Neural cell (in vitro differentiated cells): ENCODE results near the gene ABHD8. TPM values are rescaled to one million over a fixed set of nuclear protein-coding genes. Genes with fewer than 3 reads are reported as not detected.

Experiments
- H2AFZ ChIP-seq: fragments of 200-600, 300-800 bp; sonication (generic), shearing (Covaris generic); 2 replicates; pipeline ENCODE4 v1.6.0; 2014; ENCODE audit warnings: low read depth, mild to moderate bottlenecking, antibody characterized with exemption, low read length, moderate library complexity
- H3F3A ChIP-seq: fragments of 200-600 bp; shearing (Covaris generic); 2 replicates; pipeline ENCODE4 v1.6.1; 2016; ENCODE audit warnings: mild to moderate bottlenecking, moderate library complexity, mixed read lengths, antibody characterized with exemption, low read length; ENCODE audit not compliant: insufficient read depth, poor library complexity, severe bottlenecking
- H3K27ac ChIP-seq: fragments of 200-600, 300-800 bp; sonication (generic), shearing (Covaris generic); 2 replicates; pipeline ENCODE4 v1.5.1; 2014; ENCODE audit warnings: mild to moderate bottlenecking, low read length, moderate library complexity
- H3K27me3 ChIP-seq: fragments of 300-800, 200-600 bp; sonication (generic), shearing (Covaris generic); 2 replicates; pipeline ENCODE4 v1.6.0; 2014; ENCODE audit warnings: mild to moderate bottlenecking, low read depth, low read length, moderate library complexity; ENCODE audit not compliant: insufficient read depth
- H3K36me3 ChIP-seq: fragments of 300-800, 200-600 bp; sonication (generic), shearing (Covaris generic); 2 replicates; pipeline ENCODE4 v1.5.1; 2014; ENCODE audit warnings: mild to moderate bottlenecking, antibody characterized with exemption, low read length, moderate library complexity; ENCODE audit not compliant: insufficient read depth
- H3K4me2 ChIP-seq: fragments of 300-800, 200-600 bp; sonication (generic), shearing (Covaris generic); 2 replicates; pipeline ENCODE4 v1.6.0; 2014; ENCODE audit warnings: mild to moderate bottlenecking, low read length
- H3K4me3 ChIP-seq: fragments of 300-800, 200-600 bp; sonication (generic), shearing (Covaris generic); 2 replicates; pipeline ENCODE4 v1.5.1; 2014; ENCODE audit warnings: mild to moderate bottlenecking, low read length, moderate library complexity
- H3K79me2 ChIP-seq: fragments of 200-600 bp; shearing (Covaris generic); replicated peaks from 2 replicates; pipeline ENCODE4 v1.6.0; 2014; ENCODE audit warnings: mild to moderate bottlenecking, low read length, moderate library complexity; ENCODE audit not compliant: insufficient read depth
- H3K9ac ChIP-seq: fragments of 300-800, 200-600 bp; sonication (generic), shearing (Covaris generic); 2 replicates; pipeline ENCODE4 v1.6.1; 2016; ENCODE audit warnings: mild to moderate bottlenecking, low read length, mixed read lengths
- H3K9me2 ChIP-seq: fragments of 200-600 bp; shearing (Covaris generic); 2 replicates; pipeline ENCODE4 v1.6.1; 2016; ENCODE audit warnings: mild to moderate bottlenecking, low read length, mixed read lengths; ENCODE audit not compliant: insufficient read depth
- H3K9me3 ChIP-seq: fragments of 200-600, 300-800 bp; sonication (generic), shearing (Covaris generic); 2 replicates; pipeline ENCODE4 v1.6.1; 2016; ENCODE audit warnings: mild to moderate bottlenecking, mixed run types, low read length, moderate library complexity, mixed read lengths
- H4K20me1 ChIP-seq: fragments of 200-600 bp; shearing (Covaris generic); 2 replicates; pipeline ENCODE4 v1.6.1; 2016; ENCODE audit warnings: mild to moderate bottlenecking, mixed run types; ENCODE audit not compliant: insufficient read depth
- EP300 ChIP-seq: fragments of 450-650 bp; conservative IDR thresholded peaks from 2 replicates; pipeline ENCODE4 v1.6.1; 2014; ENCODE audit warnings: antibody characterized with exemption, mild to moderate bottlenecking, moderate library complexity; ENCODE audit not compliant: poor library complexity, severe bottlenecking
- EZH2 ChIP-seq: fragments of 200-600, 300-800 bp; shearing (Covaris generic), sonication (generic); IDR thresholded peaks from 2 replicates; pipeline ENCODE4 v1.6.1; 2014; ENCODE audit warnings: antibody characterized with exemption, low read length, borderline replicate concordance, mild to moderate bottlenecking; ENCODE audit not compliant: insufficient read depth, poor library complexity, severe bottlenecking
- MXI1 ChIP-seq: fragments of 450-650 bp; conservative IDR thresholded peaks from 2 replicates; pipeline ENCODE4 v1.6.1; 2014; ENCODE audit warnings: antibody characterized with exemption, mild to moderate bottlenecking; ENCODE audit not compliant: poor library complexity, severe bottlenecking
- POLR2AphosphoS5 ChIP-seq: IDR thresholded peaks from 2 replicates; pipeline ENCODE4 v1.6.1; 2012
- RAD21 ChIP-seq: fragments of 450-650 bp; conservative IDR thresholded peaks from 2 replicates; pipeline ENCODE4 v1.6.1; 2014; ENCODE audit warnings: antibody characterized with exemption, mild to moderate bottlenecking, moderate library complexity
- SMC3 ChIP-seq: fragments of 450-650 bp; conservative IDR thresholded peaks from 2 replicates; pipeline ENCODE4 v1.6.1; 2014; ENCODE audit warnings: antibody characterized with exemption, mild to moderate bottlenecking, moderate library complexity; ENCODE audit not compliant: poor library complexity
- TAF1 ChIP-seq: IDR thresholded peaks from 2 replicates; pipeline ENCODE4 v1.6.1; 2012; ENCODE audit warnings: low read depth
- polyA plus RNA-seq: library from polyadenylated mRNA; depleted of rRNA; stranded (reverse); fragments of >200 nt; gene quantifications from 2 replicates; pipeline ENCODE4 v1.2.3, GENCODE V29; 2014
- TF ChIP-seq, protein P1 (sequence below): IDR thresholded peaks from 2 replicates; pipeline ENCODE4 v1.6.1; 2012; ENCODE audit warnings: borderline replicate concordance
- TF ChIP-seq, protein P2 (sequence below): fragments of 450-650 bp; IDR thresholded peaks from 2 replicates; pipeline ENCODE4 v1.5.1; 2014; ENCODE audit warnings: antibody characterized with exemption, mild to moderate bottlenecking, moderate library complexity; ENCODE audit not compliant: poor library complexity, severe bottlenecking

The ABHD8 gene
- polyA plus RNA-seq, 1 donor from 2014 or later, result 28.1 TPM

DNA sequence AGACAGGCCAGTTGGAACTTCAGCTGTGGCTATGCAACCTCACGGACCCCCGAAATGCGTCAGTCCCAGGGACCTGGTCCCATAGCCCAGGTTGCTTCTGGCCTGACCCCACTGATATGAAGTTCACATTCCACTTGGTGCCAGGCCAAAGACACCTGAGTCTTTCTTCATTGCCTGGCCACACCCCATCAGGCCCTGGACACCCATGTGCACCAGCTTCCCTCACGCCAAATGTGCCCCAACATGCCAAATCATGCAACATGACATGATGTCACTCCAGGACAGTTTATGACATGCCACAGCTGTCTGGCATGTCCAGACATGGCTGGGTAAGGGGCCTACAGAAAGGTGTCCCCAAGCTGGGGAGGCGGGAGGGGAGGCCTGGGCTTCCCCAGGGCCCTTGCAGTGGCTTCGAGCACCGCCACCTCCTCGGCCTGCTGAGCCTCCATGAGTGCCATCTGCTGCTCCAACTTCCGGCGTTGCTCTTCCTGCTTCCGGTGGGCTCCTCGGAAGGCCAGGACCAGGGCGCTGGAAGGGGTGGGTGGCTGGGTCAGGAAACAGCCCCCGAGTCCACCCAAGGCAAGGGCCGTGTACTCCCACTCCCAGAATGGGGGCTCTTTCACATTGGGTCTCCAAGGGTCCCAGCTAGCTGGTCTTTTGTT is 53.2 kb downstream of the ABHD8 start:
- Histone ChIP-seq H3K9me3 (no peaks in the 10 kb centered on the region), H4K20me1 (no peaks in the 10 kb centered on the region), H3K27ac (no peak overlapping the region), H3K36me3 (no peaks in the 10 kb centered on the region), H3F3A (no peaks in the 10 kb centered on the region), H3K9me2 (no peaks in the 10 kb centered on the region), H2AFZ (no peak overlapping the region), H3K27me3 (no peaks in the 10 kb centered on the region), H3K79me2 (peaks cover 13% of the 10 kb centered on the region), H3K4me3 (no peak overlapping the region), H3K4me2 (no peak overlapping the region), H3K9ac (no peak overlapping the region)
- TF ChIP-seq TAF1 (no peak), MXI1 (no peak), EZH2 (no peak), POLR2AphosphoS5 (no peak), EP300 (no peak), RAD21 (no peak), SMC3 (no peak)
- TF ChIP-seq, protein P1, sequence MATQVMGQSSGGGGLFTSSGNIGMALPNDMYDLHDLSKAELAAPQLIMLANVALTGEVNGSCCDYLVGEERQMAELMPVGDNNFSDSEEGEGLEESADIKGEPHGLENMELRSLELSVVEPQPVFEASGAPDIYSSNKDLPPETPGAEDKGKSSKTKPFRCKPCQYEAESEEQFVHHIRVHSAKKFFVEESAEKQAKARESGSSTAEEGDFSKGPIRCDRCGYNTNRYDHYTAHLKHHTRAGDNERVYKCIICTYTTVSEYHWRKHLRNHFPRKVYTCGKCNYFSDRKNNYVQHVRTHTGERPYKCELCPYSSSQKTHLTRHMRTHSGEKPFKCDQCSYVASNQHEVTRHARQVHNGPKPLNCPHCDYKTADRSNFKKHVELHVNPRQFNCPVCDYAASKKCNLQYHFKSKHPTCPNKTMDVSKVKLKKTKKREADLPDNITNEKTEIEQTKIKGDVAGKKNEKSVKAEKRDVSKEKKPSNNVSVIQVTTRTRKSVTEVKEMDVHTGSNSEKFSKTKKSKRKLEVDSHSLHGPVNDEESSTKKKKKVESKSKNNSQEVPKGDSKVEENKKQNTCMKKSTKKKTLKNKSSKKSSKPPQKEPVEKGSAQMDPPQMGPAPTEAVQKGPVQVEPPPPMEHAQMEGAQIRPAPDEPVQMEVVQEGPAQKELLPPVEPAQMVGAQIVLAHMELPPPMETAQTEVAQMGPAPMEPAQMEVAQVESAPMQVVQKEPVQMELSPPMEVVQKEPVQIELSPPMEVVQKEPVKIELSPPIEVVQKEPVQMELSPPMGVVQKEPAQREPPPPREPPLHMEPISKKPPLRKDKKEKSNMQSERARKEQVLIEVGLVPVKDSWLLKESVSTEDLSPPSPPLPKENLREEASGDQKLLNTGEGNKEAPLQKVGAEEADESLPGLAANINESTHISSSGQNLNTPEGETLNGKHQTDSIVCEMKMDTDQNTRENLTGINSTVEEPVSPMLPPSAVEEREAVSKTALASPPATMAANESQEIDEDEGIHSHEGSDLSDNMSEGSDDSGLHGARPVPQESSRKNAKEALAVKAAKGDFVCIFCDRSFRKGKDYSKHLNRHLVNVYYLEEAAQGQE, result no peak
- TF ChIP-seq, protein P2, sequence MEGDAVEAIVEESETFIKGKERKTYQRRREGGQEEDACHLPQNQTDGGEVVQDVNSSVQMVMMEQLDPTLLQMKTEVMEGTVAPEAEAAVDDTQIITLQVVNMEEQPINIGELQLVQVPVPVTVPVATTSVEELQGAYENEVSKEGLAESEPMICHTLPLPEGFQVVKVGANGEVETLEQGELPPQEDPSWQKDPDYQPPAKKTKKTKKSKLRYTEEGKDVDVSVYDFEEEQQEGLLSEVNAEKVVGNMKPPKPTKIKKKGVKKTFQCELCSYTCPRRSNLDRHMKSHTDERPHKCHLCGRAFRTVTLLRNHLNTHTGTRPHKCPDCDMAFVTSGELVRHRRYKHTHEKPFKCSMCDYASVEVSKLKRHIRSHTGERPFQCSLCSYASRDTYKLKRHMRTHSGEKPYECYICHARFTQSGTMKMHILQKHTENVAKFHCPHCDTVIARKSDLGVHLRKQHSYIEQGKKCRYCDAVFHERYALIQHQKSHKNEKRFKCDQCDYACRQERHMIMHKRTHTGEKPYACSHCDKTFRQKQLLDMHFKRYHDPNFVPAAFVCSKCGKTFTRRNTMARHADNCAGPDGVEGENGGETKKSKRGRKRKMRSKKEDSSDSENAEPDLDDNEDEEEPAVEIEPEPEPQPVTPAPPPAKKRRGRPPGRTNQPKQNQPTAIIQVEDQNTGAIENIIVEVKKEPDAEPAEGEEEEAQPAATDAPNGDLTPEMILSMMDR, result no peak

DNA sequence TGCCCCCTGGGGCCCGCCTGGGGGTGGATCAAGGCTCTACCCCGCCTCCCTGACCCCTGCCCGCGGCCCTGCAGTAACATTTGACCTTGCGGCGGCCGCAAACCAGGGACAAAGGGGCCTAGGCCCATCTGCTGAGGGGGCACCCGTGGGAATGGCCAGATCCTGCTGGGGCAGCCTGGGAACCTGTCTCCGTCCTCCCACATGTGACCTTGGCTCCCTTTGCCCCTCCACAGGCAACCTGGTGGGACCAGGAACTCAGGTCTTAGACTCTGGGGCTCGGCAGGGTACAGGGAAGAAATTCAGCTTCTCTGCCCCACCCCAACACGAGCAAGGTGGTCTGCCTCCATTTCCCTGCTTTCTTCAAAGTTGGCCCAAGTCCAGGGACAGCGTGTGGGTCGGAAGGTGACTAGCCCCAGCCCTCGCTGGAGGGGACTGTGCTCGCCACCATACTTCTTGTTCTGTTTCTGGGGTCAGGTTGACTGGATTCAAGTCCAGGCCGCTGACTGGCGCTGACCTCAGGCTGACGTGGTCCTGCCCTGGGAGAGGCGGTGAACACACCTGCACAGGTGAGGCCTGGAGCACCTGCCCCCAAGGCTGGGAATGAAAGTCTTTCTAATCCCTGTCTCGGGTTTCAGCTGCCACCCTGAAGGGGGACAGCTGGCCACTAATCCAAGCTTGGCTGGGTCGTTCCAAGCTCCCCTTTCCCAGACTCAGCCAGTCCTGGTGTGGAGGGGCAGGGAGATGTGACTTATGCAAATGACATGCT is 55.0 kb downstream of the ABHD8 start:
- no peaks in the 10 kb centered on the region for H3K36me3 ChIP-seq
- H2AFZ ChIP-seq, result no peak overlapping the region
- H3K9ac ChIP-seq, result no peak overlapping the region
- H4K20me1 ChIP-seq, result no peaks in the 10 kb centered on the region
- H3K4me2 ChIP-seq, result no peak overlapping the region
- no peak overlapping the region for H3K4me3 ChIP-seq
- no peak for TF ChIP-seq MXI1
- TF ChIP-seq, protein P2, result no peak
- no peak for TF ChIP-seq SMC3
- TF ChIP-seq, protein P1, result no peak
- no peak for TF ChIP-seq RAD21
- TF ChIP-seq EP300, result no peak
- no peak for TF ChIP-seq TAF1
- TF ChIP-seq EZH2, result no peak
- TF ChIP-seq POLR2AphosphoS5, result no peak
- peaks cover 13% of the 10 kb centered on the region for H3K79me2 ChIP-seq
- no peak overlapping the region for H3K27ac ChIP-seq
- no peaks in the 10 kb centered on the region for H3F3A ChIP-seq
- no peaks in the 10 kb centered on the region for H3K27me3 ChIP-seq
- H3K9me3 ChIP-seq, result no peaks in the 10 kb centered on the region
- no peaks in the 10 kb centered on the region for H3K9me2 ChIP-seq
